CD4-positive, alpha-beta T cell treated with Interferon alpha-2 for 1 hour (primary cell): Measurements from ENCODE around the gene MTCL1.
A peak's percentile ranks its signal among the peaks of the same experiment; 100 is the strongest.
"Not testable (repeated sequence)": the region's sequence is repeated elsewhere in the genome, so short reads cannot be mapped to it uniquely, and the experiment has no call there.

Source experiments
- DNase-seq, 2 donors: peaks; one replicate each; pipeline ENCODE4 v3.0.0-alpha.2; 2020 to 2022

MTCL1 gene

DNA sequence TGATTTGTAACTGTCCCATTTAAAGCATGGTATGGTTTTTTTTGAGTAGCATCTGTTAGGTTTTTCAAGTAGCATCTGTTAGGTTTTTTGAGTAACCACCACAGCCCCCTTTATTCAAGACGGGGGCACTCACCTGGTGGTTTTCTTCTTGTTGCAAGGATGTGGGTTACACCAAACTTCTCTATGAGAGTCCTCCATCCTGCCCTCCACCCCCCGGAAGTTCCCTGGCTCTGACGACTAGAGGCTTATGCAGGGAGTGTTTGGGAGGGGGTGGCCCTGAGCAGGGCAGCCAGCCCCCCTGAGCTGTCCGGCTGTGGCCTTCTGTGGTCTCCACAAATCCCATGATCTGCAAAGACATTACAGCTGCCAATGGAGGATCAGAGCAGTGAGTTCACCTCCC lies 39.3 kb downstream of the MTCL1 start:
- peak in 1 of 2 donors; percentile 45 for DNase-seq

GRCh38 chr18:8745355-8746014 lies 40.1 kb downstream of the MTCL1 start:
- no peak for DNase-seq

- no peak for DNase-seq
These were observed 42.1 kb downstream of the MTCL1 start for GRCh38 chr18:8747440-8747937.

GRCh38 chr18:8749492-8749891 lies 44.1 kb downstream of the MTCL1 start:
- no peak for DNase-seq

DNA sequence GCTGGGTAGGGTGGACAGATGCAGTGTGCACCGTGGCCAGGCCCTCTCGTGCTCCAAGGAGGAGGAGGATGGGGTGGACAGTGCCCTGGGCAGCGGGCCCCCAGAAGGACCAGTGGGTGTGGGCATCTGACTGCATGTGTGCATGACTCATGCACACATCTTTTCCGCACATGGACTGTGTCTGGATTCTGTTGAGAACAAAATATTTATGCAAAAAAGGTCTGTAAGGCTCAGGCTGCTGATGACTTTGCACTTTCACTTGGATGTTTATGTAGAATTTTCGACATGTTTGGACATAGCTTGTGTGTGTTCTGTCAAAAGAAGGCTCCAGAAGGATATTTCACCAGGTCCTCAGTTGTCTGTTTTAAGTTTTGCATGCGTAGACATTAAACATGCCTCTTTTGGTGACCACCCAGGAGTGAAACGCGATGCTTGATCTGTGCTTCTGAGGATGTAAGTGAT lies 45.6 kb downstream of the MTCL1 start:
- DNase-seq: no peak

GRCh38 chr18:8751692-8752091 lies 46.3 kb downstream of the MTCL1 start:
- DNase-seq: no peak

DNA sequence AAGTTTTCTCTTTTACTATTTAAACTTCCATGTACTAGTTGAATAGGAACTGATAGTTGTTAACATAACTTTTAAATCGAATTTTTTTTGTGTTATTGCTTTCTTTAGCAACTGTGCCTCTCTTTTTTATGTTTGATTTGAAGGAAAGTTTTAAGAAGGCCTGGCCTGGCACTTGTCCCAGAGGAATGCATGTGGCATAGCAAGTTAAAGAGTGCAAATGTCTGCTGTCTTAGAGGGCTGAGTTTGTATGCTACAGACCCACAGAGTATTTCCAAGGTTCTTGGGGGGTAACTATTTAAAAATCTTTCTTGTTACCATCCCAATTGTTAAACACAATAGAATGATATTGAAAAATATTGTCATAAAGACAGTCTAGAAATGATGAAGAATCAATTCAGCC lies 47.0 kb downstream of the MTCL1 start:
- DNase-seq: no peak

GRCh38 chr18:8754995-8755960 lies 49.9 kb downstream of the MTCL1 start:
- DNase-seq: peak; percentile 49 to 71

DNA sequence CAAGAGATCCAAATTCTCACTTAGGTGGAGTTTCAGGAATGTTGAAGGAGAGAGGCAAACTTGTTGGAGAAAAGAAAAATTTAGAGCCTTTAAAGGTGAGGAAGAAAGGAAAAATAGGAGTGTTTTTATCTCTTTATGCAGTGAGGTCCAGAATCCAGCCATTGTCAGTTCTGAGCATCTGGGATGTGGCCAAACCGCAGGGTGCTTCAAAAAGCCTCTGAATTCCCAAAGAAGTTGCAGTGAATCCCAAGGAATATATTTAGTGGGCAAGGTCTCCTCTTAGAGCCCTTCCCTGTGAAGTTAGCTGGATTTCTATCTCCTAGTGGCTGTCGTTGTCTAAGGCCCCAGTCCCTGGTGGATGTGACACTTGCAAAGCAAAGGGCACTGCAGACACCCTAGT lies 51.2 kb downstream of the MTCL1 start:
- no peak for DNase-seq

DNA sequence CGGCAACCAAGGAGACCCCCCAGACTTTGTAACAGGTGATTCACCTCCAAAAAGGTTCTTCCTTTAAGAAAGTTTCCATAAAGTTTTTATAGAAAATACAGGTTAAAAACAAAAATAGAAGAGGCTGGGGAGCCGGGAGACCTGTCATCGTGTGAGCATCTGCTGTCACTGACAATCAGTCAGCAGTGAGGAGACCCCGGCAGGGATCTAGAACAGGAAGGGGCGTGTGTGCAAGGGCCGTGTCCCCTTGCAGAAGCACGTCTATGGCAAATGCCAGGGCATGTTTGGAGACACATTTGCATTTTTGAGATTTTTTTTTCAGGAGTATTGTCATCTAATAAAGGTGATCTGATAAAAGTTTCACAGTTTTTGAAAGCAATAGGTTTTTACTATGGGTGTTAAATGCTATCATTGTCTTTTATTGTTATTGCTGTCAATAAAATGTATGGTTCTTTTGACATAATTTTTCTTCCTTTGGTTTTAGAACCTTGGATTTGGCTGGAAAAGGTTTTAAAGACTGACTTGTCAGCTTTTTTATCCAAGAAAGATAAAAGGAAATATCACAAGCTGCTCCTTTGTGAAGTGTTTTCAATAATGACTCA lies 52.1 kb downstream of the MTCL1 start:
- no peak for DNase-seq

DNA sequence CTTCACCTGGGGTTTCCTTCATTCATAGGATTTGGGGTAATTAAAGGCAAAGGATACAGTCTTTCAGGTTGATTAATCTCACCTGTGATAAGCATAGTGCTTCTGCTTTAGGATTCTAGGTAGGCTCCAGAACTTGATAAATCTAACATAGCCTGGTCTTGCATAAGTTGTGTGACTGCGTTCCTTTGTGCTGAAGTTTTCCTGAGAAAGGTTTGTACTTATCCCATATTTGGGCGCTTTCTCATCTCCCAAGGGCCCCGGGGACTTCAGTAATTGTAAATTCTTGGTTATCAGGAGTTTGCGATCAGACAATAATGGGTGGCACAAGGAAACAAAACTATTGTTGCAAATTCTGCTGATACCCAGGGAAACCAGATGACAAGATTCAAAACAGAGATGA lies 53.1 kb downstream of the MTCL1 start:
- no peak for DNase-seq

GRCh38 chr18:8760984-8761383 lies 55.6 kb downstream of the MTCL1 start:
- no peak for DNase-seq

DNA sequence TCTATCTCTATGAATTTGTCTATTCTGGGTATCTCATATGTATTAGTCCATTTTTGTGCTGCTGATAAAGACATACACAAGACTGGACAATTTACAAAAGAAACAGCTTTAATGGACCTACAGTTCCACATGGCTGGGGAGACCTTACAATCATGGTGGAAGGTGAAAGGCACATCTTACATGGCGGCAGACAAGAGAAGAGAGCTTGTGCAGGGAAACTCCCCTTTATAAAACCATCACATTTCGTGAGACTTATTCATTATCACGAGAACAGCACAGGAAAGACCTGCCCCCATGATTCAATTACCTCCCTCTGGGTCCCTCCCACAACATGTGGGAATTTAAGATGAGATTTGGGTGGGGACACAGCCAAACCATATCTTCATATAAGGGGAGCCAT lies 56.2 kb downstream of the MTCL1 start:
- not testable (repeated sequence) for DNase-seq

- no peak for DNase-seq
These were observed 57.6 kb downstream of the MTCL1 start for GRCh38 chr18:8762968-8763367.

DNA sequence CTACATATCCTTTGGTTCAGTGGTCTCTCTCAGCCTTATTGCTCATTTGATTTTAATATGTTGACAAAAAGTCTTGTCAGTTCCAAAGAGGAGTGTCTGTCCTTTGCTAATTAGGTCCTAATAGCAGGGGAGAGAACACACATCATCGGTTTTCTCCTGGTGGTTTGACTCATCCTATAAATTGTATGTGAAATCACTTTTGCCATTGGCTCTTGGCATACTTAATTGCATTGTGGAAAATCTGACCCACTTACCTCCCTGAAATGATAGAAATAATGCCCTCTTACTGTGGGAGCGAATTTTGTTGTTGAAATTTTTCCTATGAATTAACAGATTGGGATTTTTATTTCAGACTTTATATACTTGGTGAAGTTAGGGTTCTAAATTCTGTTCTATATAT lies 58.3 kb downstream of the MTCL1 start:
- no peak for DNase-seq

GRCh38 chr18:8765783-8766463 lies 60.6 kb downstream of the MTCL1 start:
- DNase-seq: no peak

DNA sequence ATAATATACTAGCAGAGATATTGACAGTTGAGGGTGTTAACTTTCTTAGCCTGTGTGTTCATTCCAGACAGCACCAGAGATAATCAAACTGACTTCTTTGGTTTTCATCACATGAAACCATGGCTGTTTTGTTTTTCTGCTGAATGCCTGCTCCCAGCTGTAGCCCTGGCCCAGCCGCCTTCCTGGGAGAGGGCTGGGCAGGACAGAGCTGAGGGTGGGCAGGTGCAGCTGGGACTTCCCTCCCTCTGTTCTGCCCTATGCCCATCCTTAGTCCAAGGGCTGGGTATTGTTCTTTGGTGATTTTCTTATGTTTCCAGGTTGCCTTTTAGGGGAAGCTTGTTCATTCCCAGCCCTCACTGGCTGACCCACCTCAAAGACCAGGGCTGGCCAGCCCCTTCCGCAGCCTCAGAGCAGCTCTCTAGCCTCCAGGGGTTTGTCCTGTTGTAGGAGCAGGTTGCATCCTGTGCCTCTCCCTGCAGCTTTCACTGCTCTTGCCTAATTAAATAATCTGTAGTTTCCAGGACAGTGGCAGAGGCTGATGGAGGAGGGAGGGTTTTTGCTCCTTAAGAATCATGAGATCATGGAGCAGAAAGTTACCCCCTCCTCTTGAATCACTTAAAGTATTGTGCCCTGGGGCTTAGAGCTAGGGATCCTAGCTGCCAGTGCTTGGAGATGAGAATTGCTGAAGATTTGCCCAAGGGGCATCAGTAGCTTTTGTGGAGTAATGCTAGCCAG lies 61.4 kb downstream of the MTCL1 start:
- no peak for DNase-seq

DNA sequence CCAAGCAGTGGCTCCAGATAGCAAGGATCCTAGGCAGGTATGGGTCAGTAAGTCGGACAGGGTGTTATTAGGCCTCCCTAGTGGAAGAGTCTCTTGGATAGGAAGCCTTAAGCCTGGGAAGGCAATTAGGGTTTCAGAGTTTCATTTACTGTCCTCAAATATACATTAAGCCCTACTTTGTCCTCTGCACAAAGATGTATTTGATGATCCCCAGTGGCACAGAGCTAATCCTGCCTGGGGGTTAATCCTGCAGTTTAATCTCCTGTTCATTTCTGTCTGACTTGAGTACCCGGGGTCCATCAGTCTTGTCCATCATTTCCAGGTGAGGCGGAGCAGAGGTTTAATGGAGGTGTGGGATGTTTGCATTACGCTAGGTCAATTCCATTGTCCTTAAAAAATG lies 62.0 kb downstream of the MTCL1 start:
- DNase-seq: no peak

- DNase-seq: no peak
These were observed 64.2 kb downstream of the MTCL1 start for GRCh38 chr18:8769509-8770095.

DNA sequence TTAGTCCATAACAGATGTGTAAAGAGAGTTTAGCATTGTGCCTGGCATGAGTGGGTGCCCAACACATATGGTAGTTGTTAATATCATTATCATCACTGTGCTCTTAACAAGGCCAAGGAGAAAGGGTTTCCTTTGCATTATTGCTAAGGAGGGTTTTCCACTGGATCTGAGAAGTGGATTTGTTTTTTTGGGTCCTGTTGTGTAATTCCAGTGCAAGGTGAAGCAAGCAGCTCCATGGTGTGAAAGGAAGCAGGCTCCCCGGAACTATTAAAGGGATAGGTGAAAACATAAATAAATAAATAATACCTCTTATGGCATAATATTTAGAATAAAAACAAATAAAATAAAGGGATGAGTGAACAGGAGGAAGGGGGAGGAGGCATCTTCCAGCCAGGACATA lies 65.3 kb downstream of the MTCL1 start:
- DNase-seq: no peak

DNA sequence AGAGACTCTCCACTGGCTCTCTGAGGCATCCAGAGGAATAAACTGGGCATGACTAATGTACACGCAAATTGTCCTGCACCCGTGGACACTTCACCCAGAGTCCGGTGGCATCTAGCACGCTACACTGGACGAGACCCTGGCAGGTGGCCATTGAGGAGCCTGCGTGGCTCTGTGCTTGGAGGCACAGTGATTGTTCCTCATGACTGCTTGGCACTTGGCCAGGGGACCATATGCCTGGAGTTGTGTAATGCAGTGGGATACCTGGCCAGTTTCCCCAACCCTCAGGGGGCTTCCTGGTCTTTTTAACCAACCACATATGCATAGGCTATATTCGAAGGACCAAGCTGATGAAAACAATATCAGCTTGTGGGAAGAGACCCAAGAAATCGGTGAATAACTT lies 66.6 kb downstream of the MTCL1 start:
- no peak for DNase-seq

DNA sequence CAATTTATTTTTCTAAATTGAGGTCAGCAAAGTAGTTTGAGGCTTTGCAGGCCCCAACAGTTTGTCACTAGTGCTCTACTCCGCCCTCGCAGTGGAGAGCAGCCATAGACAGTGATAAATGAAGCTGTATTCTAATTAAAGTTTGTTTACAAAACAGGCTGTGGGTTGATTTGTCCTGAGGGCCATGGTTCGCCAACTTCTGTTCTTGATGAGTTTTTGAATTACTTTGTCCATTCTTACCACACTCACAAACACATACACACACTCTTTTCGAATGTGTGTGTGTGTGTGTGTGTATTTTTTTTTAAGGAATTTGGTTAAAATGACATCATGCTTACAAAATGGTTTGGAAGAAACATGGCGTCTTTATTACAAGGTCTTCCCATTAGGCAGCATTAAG lies 68.6 kb downstream of the MTCL1 start:
- no peak for DNase-seq
